HepG2 (cell line): ENCODE results near the gene ACAP3. TPM values are rescaled to one million over a fixed set of nuclear protein-coding genes. Genes with fewer than 3 reads are reported as not detected.
A peak's percentile ranks its signal among the peaks of the same experiment; 100 is the strongest.

Experiments
- ARNTL ChIP-seq: sonication (generic); formaldehyde crosslinking; IDR thresholded peaks from 2 replicates; pipeline ENCODE4 v1.4.0; 2020; ENCODE audit warnings: mild to moderate bottlenecking, missing genetic modification reagents
- BCL6 ChIP-seq: IDR thresholded peaks from 2 replicates; pipeline ENCODE4 v1.6.1; 2016; ENCODE audit warnings: missing genetic modification reagents, missing compliant biosample characterization
- DNMT3B ChIP-seq: conservative IDR thresholded peaks from 2 replicates; pipeline ENCODE4 v1.6.1; 2016; ENCODE audit warnings: missing biosample characterization, control low read depth
- FOXC1 ChIP-seq: sonication (generic); formaldehyde crosslinking; IDR thresholded peaks from 2 replicates; pipeline ENCODE4 v1.8.0; 2022; ENCODE audit warnings: mild to moderate bottlenecking, missing genetic modification reagents, borderline replicate concordance
- HCFC1 ChIP-seq: fragments of 150-350 bp; IDR thresholded peaks from 2 replicates; pipeline ENCODE4 v1.6.1; 2014; ENCODE audit warnings: low read depth, low read length
- NCOR1 ChIP-seq: fragments of 200-600 bp; sonication (generic); IDR thresholded peaks from 2 replicates; pipeline ENCODE4 v1.7.0; 2017; ENCODE audit warnings: antibody characterized with exemption, low read length, borderline replicate concordance
- PITX1 ChIP-seq: sonication (generic); formaldehyde crosslinking; IDR thresholded peaks from 2 replicates; pipeline ENCODE4 v1.5.1; 2020; ENCODE audit warnings: mild to moderate bottlenecking, missing genetic modification reagents
- ZFP82 ChIP-seq: sonication (generic); formaldehyde crosslinking; IDR thresholded peaks from 2 replicates; pipeline ENCODE4 v1.5.1; 2020; ENCODE audit warnings: mild to moderate bottlenecking, missing genetic modification reagents, borderline replicate concordance
- ZNF20 ChIP-seq: sonication (generic); formaldehyde crosslinking; IDR thresholded peaks from 2 replicates; pipeline ENCODE4 v1.4.0; 2020; ENCODE audit warnings: mild to moderate bottlenecking, moderate library complexity, missing genetic modification reagents
- ZNF205 ChIP-seq: IDR thresholded peaks from 2 replicates; pipeline ENCODE4 v1.6.1; 2018; ENCODE audit warnings: missing biosample characterization, missing genetic modification reagents
- ZNF382 ChIP-seq: sonication (generic); formaldehyde crosslinking; IDR thresholded peaks from 2 replicates; pipeline ENCODE4 v1.5.0; 2020; ENCODE audit warnings: missing genetic modification reagents, mild to moderate bottlenecking, borderline replicate concordance
- ZNF569 ChIP-seq: sonication (generic); formaldehyde crosslinking; IDR thresholded peaks from 2 replicates; pipeline ENCODE4 v1.5.0; 2020; ENCODE audit warnings: mild to moderate bottlenecking, missing genetic modification reagents, moderate library complexity, borderline replicate concordance
- ZNF572 ChIP-seq: sonication (generic); formaldehyde crosslinking; IDR thresholded peaks from 2 replicates; pipeline ENCODE4 v1.5.1; 2020; ENCODE audit warnings: mild to moderate bottlenecking, missing genetic modification reagents
- ZSCAN21 ChIP-seq: sonication (generic); formaldehyde crosslinking; IDR thresholded peaks from 2 replicates; pipeline ENCODE4 v1.8.0; 2022; ENCODE audit warnings: mild to moderate bottlenecking, missing genetic modification reagents, moderate library complexity, borderline replicate concordance
- ZSCAN30 ChIP-seq: sonication (generic); formaldehyde crosslinking; IDR thresholded peaks from 2 replicates; pipeline ENCODE4 v1.5.0; 2020; ENCODE audit warnings: mild to moderate bottlenecking, missing genetic modification reagents
- polyA plus RNA-seq, 8 experiments: library from polyadenylated mRNA; depleted of rRNA in 3 of 8; stranded (reverse) in 7 of 8; unstranded in 1 of 8; fragments of >200 nt; fragmentation: Illumina TruSeq in 4 of 8; extraction: Trizol in 4 of 8; gene quantifications; 2 replicates each; pipeline versions ENCODE4 v1.2.1 to v1.2.3, GENCODE V29; 2011 to 2016; ENCODE audit warnings: low read depth in 4 of 8, missing spikeins in 1 of 8, mixed read lengths in 1 of 8; ENCODE audit not compliant: insufficient read depth in 1 of 8
- total RNA-seq, 5 experiments: library from RNA; depleted of rRNA; stranded (reverse); fragments of >200 nt; fragmentation: Illumina TruSeq; extraction: Trizol; gene quantifications; 2 replicates each; pipeline ENCODE4 v1.2.3, GENCODE V29; 2016; ENCODE audit warnings: low read depth in 1 of 5
- TF ChIP-seq, protein P1 (sequence below): sonication (generic); formaldehyde crosslinking; IDR thresholded peaks from 2 replicates; pipeline ENCODE4 v1.5.1; 2020; ENCODE audit warnings: missing genetic modification reagents, mild to moderate bottlenecking, borderline replicate concordance
- TF ChIP-seq, protein P2 (sequence below): sonication (generic); formaldehyde crosslinking; IDR thresholded peaks from 2 replicates; pipeline ENCODE4 v1.4.0; 2020; ENCODE audit warnings: missing genetic modification reagents
- TF ChIP-seq, protein P3 (sequence below): IDR thresholded peaks from 2 replicates; pipeline ENCODE4 v1.6.1; 2012; ENCODE audit warnings: low read depth, low read length, improper control_type of control experiment
- TF ChIP-seq, protein P4 (sequence below): sonication (generic); formaldehyde crosslinking; IDR thresholded peaks from 2 replicates; pipeline ENCODE4 v1.4.0; 2020; ENCODE audit warnings: low read depth, mild to moderate bottlenecking, missing genetic modification reagents
- TF ChIP-seq, protein P5 (sequence below): sonication (generic); formaldehyde crosslinking; IDR thresholded peaks from 2 replicates; pipeline ENCODE4 v1.4.0; 2020; ENCODE audit warnings: missing genetic modification reagents

ACAP3 gene
- total and polyA plus RNA-seq, 2 of the 13 experiments (the other 11 are each of a cell fraction or from before 2014, with no cell fraction given) = 29.4 to 50.8 TPM

DNA sequence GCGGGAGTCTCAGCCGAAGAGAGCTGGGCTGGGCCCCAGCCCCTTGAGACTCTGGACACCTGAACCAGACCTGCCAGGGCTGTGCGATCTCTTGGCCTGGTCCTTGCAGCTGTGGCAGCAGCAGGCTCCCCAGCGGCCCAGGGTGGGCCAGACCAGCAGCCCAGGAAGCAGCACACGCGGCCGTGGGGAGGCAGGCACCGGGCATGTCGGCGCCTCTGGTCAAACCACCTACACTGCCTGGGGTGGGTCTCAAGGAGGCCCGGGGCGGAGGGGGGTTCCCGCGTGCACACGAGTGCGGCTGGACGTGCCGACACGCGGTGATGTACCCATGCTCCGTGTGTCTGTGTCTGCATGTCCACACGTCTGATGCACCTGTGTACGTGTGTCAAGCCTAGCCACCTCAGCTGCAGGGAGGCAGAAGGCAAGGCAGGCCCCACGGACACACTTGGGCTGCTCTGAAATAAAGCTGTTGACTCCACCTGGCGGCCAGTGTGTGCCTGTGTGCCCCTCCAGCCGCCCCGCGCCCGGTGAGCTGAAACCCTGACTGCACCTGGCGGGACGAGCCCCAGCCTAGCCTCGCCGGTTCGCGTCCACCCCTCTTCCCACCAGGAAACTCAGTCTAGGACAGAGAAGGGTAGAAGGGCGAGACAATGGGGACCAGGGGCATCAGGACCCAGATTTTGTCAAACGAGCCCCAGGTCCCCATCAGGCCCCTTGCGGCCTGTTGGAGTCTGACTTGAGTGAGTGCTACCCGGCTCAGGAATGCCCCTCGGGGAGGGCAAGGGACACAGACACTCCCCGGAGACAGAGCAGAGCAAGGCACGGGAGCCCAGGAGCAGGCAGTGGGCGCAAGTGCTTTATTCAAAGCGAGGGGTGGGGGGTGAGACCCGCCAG is 15.9 kb downstream of the ACAP3 start (continued):
- TF ChIP-seq, protein P1, sequence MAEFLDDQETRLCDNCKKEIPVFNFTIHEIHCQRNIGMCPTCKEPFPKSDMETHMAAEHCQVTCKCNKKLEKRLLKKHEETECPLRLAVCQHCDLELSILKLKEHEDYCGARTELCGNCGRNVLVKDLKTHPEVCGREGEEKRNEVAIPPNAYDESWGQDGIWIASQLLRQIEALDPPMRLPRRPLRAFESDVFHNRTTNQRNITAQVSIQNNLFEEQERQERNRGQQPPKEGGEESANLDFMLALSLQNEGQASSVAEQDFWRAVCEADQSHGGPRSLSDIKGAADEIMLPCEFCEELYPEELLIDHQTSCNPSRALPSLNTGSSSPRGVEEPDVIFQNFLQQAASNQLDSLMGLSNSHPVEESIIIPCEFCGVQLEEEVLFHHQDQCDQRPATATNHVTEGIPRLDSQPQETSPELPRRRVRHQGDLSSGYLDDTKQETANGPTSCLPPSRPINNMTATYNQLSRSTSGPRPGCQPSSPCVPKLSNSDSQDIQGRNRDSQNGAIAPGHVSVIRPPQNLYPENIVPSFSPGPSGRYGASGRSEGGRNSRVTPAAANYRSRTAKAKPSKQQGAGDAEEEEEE (CRISPR knock-in tag) = no peak
- TF ChIP-seq, protein P2, sequence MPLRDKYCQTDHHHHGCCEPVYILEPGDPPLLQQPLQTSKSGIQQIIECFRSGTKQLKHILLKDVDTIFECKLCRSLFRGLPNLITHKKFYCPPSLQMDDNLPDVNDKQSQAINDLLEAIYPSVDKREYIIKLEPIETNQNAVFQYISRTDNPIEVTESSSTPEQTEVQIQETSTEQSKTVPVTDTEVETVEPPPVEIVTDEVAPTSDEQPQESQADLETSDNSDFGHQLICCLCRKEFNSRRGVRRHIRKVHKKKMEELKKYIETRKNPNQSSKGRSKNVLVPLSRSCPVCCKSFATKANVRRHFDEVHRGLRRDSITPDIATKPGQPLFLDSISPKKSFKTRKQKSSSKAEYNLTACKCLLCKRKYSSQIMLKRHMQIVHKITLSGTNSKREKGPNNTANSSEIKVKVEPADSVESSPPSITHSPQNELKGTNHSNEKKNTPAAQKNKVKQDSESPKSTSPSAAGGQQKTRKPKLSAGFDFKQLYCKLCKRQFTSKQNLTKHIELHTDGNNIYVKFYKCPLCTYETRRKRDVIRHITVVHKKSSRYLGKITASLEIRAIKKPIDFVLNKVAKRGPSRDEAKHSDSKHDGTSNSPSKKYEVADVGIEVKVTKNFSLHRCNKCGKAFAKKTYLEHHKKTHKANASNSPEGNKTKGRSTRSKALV = no peak
- TF ChIP-seq BCL6 (no peak), DNMT3B (CRISPR knock-in tag) (no peak), ZSCAN30 (CRISPR knock-in tag) (no peak), ZNF20 (CRISPR knock-in tag) (no peak), HCFC1 (no peak), NCOR1 (no peak), ZNF382 (CRISPR knock-in tag) (no peak), ZFP82 (CRISPR knock-in tag) (no peak), ZSCAN21 (no peak), FOXC1 (CRISPR knock-in tag) (0 out of 2 replicates have a peak, but pooled peaks have one; percentile 58), ZNF569 (CRISPR knock-in tag) (no peak), ZNF572 (CRISPR knock-in tag) (no peak), ZNF205 (CRISPR knock-in tag) (no peak), ARNTL (CRISPR knock-in tag) (no peak), PITX1 (CRISPR knock-in tag) (peak; percentile 30; the same call in 1 of the 2 replicates)
- TF ChIP-seq, protein P3, sequence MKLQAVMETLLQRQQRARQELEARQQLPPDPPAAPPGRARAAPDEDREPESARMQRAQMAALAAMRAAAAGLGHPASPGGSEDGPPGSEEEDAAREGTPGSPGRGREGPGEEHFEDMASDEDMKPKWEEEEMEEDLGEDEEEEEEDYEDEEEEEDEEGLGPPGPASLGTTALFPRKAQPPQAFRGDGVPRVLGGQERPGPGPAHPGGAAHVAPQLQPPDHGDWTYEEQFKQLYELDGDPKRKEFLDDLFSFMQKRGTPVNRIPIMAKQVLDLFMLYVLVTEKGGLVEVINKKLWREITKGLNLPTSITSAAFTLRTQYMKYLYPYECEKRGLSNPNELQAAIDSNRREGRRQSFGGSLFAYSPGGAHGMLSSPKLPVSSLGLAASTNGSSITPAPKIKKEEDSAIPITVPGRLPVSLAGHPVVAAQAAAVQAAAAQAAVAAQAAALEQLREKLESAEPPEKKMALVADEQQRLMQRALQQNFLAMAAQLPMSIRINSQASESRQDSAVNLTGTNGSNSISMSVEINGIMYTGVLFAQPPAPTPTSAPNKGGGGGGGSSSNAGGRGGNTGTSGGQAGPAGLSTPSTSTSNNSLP = no peak
- TF ChIP-seq, protein P4, sequence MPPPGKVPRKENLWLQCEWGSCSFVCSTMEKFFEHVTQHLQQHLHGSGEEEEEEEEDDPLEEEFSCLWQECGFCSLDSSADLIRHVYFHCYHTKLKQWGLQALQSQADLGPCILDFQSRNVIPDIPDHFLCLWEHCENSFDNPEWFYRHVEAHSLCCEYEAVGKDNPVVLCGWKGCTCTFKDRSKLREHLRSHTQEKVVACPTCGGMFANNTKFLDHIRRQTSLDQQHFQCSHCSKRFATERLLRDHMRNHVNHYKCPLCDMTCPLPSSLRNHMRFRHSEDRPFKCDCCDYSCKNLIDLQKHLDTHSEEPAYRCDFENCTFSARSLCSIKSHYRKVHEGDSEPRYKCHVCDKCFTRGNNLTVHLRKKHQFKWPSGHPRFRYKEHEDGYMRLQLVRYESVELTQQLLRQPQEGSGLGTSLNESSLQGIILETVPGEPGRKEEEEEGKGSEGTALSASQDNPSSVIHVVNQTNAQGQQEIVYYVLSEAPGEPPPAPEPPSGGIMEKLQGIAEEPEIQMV (CRISPR knock-in tag) = no peak; the same call in 1 of the 2 replicates
- TF ChIP-seq, protein P5, sequence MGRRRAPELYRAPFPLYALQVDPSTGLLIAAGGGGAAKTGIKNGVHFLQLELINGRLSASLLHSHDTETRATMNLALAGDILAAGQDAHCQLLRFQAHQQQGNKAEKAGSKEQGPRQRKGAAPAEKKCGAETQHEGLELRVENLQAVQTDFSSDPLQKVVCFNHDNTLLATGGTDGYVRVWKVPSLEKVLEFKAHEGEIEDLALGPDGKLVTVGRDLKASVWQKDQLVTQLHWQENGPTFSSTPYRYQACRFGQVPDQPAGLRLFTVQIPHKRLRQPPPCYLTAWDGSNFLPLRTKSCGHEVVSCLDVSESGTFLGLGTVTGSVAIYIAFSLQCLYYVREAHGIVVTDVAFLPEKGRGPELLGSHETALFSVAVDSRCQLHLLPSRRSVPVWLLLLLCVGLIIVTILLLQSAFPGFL (CRISPR knock-in tag) = no peak
